IPS-18c (cell line): ENCODE data around the gene TFF2.

Source experiments
- H3K4me3 ChIP-seq: 2 replicates; pipeline ENCODE4 v1.7.0; 2013; ENCODE audit warnings: low read depth, mild to moderate bottlenecking, low read length, moderate library complexity; ENCODE audit not compliant: insufficient read depth
- H3K9me3 ChIP-seq: one replicate; pipeline ENCODE4 v1.6.1; 2013; ENCODE audit warnings: mild to moderate bottlenecking, low read length, moderate library complexity; ENCODE audit not compliant: control insufficient read depth, insufficient read depth

Gene TFF2

GRCh38 chr21:42350927-42351426, at the start of gene TFF2:
Gene TFF2, minus strand, starts transcription at chr21:42350994. Its CDS starts 37 bp downstream, at chr21:42350957.
- Histone ChIP-seq H3K9me3 (no peaks in the 10 kb centered on the region), H3K4me3 (no peak within 1 kb of the TSS)

- Histone ChIP-seq H3K4me3 (no peak overlapping the region), H3K9me3 (no peaks in the 10 kb centered on the region)
Observed at GRCh38 chr21:42400525-42400924, 49.7 kb upstream of the TFF2 start.

- H3K4me3 ChIP-seq = no peak overlapping the region
Observed at GRCh38 chr21:42398436-42399028, 47.7 kb upstream of the TFF2 start.

GRCh38 chr21:42397746-42398394, 47.1 kb upstream of the TFF2 start:
- Histone ChIP-seq H3K4me3 (no peak overlapping the region), H3K9me3 (no peaks in the 10 kb centered on the region)

More at GRCh38 chr21:42398436-42399028, 47.7 kb upstream of the TFF2 start:
- no peaks in the 10 kb centered on the region for H3K9me3 ChIP-seq

- H3K9me3 ChIP-seq = no peaks in the 10 kb centered on the region
- no peak overlapping the region for H3K4me3 ChIP-seq
Observed at GRCh38 chr21:42396799-42397745, 46.3 kb upstream of the TFF2 start.

- Histone ChIP-seq H3K4me3 (no peak within 1 kb of the TSS), H3K9me3 (no peaks in the 10 kb centered on the region)
Observed at GRCh38 chr21:42395905-42396651, 45.3 kb upstream of the TFF2 start, which contains the start of gene TMPRSS3. Gene TMPRSS3, minus strand, starts transcription at chr21:42396052. Its CDS starts 635 bp downstream, at chr21:42395417.

- no peak overlapping the region for H3K4me3 ChIP-seq
- no peaks in the 10 kb centered on the region for H3K9me3 ChIP-seq
Observed at GRCh38 chr21:42395302-42395701, 44.5 kb upstream of the TFF2 start.

GRCh38 chr21:42393443-42393950, 42.7 kb upstream of the TFF2 start:
- no peak overlapping the region for H3K4me3 ChIP-seq
- H3K9me3 ChIP-seq = peaks cover 3% of the 10 kb centered on the region

- peaks cover 3% of the 10 kb centered on the region for H3K9me3 ChIP-seq
- H3K4me3 ChIP-seq = no peak overlapping the region
Observed at GRCh38 chr21:42392731-42393442, 42.1 kb upstream of the TFF2 start.

GRCh38 chr21:42391297-42391696, 40.5 kb upstream of the TFF2 start:
- no peak overlapping the region for H3K4me3 ChIP-seq
- H3K9me3 ChIP-seq = peaks cover 3% of the 10 kb centered on the region

- Histone ChIP-seq H3K9me3 (peaks cover 3% of the 10 kb centered on the region), H3K4me3 (no peak overlapping the region)
Observed at GRCh38 chr21:42390696-42391095, 39.9 kb upstream of the TFF2 start.

GRCh38 chr21:42390193-42390592, 39.4 kb upstream of the TFF2 start:
- no peak overlapping the region for H3K4me3 ChIP-seq
- H3K9me3 ChIP-seq = peaks cover 3% of the 10 kb centered on the region

GRCh38 chr21:42389449-42389835, 38.6 kb upstream of the TFF2 start:
- Histone ChIP-seq H3K4me3 (no peak overlapping the region), H3K9me3 (peaks cover 3% of the 10 kb centered on the region)

- no peak overlapping the region; the same call in 1 of the 2 replicates for H3K4me3 ChIP-seq
- H3K9me3 ChIP-seq = peaks cover 3% of the 10 kb centered on the region
Observed at GRCh38 chr21:42388740-42389448, 38.1 kb upstream of the TFF2 start.

- no peak overlapping the region for H3K4me3 ChIP-seq
- H3K9me3 ChIP-seq = peaks cover 3% of the 10 kb centered on the region
Observed at GRCh38 chr21:42387843-42388340, 37.1 kb upstream of the TFF2 start.
